HG02798 (cell line): ENCODE data around the gene TMEM121B.

Source experiments
- ATAC-seq: cut with Tn5 transposase; IDR thresholded peaks from one replicate; pipeline ENCODE4 v1.9.1; 2021; ENCODE audit warnings: mild to moderate bottlenecking; ENCODE audit not compliant: unreplicated experiment, poor library complexity

Gene TMEM121B

DNA sequence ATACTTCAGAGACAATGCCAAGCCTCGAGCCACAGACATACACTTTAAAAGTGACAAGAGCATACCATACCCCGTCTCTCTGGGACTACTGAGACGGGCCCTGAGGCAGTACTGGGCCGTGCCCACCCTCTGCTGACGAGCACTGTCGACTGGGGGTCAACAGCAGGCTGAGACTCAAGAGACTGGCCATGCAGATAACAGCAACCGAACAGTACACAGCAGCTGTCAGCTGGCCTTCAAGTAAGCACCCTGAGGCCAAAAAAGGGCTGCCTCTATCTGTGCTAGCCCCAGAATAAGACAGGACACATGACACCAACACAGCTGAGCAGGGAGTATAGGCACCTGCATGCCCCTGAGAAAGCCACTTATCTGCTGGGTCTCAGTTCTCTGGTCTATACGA lies 18.9 kb upstream of the TMEM121B start:
- ATAC-seq: no peak

DNA sequence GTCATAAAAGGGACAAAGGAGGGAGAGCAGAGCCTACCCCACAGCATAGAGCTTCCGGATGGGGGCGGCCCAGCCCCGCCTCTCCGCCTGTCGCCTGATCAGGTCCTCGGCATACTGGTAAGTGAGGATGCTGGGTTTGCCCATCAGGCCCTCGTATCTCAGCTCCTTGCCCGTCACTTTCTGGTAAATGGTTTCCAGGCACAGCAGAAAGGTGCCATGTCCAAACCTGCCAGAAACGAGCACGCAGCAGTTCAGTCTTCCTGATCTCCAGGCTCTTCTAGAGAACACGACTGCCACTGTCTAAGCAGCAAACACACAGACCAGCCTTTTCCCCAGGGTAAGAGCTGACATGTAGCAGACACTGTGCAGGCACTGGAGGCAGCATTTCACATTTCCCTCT lies 17.4 kb upstream of the TMEM121B start:
- ATAC-seq: no peak

DNA sequence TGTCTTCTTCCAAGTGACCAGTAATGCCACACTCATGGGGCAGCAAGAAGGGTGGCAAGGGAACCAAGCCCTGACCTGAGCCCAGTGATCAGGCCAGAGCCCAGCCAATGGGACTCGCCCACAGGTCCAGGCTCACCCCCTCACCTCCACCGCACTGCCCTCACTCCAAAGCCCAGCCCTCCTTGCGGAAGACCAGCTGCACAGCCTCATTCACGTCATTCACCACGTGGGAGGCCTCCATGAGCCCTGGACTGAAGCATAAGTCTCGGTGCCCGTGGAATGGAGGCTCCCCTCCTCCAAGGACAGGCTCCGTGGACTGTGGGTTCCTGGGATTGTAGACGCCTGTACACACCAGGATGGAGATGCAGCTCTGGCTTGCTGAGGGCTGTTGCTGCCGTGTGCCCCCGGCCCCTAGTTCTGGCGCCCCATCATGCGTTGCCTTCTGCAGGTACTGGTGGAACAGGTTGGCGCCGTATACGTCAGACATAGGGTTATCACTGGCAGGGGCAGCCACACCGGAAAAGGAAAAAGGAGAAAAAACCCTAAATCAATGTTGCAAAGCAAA lies 16.8 kb upstream of the TMEM121B start:
- ATAC-seq: no peak

DNA sequence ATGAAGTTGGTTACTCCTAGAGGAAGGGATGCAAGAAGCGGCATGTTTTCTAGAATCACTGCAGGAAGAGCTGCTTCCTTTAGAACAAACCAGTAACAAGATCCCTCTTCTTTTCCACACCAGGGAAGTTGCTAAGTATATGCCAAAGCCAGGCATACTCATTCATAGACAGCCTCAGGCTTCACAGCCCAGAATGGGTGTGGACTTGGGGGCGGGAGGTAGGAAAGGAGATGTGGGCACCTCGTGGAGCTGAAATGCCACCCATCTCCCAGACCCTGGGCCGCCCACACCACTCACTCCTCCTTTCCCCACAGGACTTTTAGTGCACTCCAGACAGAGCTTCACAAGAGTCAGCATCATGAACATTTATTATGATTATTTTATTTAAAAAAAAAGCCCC lies 16.0 kb upstream of the TMEM121B start:
- no peak for ATAC-seq

DNA sequence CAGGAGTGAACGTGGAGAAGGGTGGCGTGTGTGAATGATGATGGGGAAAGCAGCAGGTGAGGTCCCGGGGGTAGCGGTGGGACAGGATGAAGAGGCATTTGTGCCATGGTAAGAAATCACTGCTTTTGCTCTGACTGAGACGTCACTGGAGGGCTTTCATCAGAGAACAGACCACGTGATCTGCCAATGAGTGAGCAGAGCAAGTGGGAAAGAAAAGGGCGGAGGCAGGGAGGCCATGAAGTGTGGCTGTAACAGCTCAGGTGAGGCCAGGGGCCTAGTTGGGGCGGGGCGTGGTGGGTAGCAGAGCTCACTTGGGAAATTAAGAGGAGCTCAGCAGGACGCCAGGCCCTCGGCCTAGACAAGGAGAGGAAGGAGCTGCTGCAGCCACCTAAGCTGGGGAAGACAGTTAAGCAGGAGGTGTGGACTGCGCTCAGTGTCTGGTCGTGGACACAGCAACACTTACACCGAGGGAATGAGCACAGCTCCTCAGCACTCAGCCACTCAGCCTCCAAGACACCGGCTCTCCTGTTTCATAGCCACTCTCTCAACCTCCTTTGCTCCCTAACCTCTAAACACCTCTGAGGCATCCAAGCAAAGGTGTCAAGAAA lies 14.1 kb upstream of the TMEM121B start:
- no peak for ATAC-seq

DNA sequence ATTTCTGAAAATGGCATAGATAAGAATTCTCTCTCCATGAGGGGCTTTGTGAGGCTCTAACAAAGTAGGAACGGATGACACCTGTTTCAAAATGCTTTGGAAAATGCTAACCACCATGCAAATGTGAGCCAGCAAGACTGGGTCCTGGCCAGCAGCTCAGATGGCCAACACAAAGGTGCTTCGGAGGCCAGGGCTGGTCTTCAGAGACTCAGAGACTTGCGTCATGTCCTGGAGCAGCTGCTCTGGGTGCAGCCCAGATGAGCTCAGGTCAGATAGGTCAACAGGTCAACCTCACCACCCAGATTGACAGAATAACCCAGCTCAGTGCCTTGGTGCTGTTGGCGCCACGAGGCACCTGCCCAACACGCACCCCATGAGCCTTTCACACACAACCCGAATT lies 12.0 kb upstream of the TMEM121B start:
- no peak for ATAC-seq

DNA sequence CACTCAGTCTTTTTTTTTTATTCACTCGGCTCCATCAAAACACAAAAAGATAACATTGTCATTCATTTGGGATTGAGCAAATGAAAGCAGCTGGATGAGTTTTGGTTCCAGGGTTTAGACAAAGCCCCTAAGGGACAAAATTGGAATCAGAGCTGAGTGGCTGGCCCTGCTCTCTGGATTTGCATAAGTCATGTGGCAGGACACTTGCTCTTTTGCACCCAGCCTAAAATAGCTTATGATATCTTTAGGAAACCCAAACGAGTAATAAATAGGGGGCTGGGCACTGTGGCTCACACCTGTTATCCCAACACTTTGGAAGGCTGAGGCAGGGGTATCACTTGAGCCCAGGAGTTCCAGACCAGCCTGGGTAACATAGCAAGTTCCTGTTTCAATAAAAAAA lies 11.0 kb upstream of the TMEM121B start:
- no peak for ATAC-seq

DNA sequence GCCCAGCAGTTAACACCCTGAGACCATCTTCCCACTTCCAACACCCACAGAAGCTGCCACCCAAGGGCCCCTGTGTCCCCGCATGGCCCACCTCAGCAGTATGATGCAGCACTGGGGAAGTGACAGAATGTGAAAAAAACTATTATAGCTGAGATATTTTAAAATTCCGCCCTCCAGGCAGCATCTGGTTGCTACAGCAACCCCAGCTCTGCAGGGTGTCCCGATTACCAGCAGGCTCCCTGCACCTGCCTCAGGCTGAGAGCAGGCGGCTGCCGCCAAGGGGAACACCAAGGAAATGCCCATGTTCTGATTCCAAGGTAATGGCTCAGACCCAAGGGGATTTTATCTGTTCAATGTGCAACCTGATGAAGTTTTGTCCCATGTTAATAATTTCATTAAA lies 10.5 kb upstream of the TMEM121B start:
- ATAC-seq: no peak

DNA sequence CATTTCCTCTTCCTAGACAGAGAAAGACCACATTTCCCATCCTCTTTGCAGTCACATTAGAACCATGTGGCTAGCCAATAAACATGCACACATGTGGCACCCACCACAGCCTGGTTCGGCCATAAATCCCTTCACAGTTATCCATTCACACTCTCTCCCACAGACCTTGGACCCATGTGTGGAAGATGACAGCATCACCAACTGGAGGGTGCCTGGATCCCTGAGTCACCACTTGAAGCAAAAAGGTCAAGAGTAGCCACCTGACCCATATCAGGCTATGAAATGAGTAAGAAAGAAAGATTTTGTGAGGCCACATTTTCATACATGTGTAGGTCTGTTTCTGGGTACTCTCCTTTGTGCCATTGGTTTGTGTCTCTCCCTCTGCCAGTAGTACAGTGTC lies 9.0 kb upstream of the TMEM121B start:
- no peak for ATAC-seq

DNA sequence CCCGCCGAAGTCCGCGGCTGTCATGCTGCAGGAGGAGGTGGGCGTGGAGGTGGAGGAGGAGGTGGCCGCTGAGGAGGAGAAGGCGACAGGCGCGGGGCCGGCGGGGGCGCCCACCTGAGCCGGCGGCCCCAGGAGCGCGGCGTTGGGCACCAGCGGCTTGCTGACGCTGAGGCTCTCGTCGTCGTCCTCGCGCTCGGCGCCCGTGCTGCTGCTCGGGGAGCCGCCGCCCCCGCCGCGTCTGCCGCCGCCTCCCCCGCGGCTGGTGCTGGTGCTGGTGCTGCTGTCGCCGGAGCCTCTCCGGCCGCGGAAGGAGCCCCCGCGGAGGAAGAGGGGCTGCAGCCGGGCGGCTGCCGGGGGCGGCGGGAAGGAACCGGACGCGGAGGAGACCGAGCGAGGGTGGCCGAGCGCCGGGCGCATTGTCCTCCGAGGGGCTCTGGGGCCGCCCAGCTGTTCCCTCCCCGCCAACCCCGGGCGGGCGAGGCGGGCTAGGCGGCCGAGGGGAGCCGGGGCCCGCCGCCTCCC lies 388 bp downstream of the TMEM121B start:
- ATAC-seq: no peak

DNA sequence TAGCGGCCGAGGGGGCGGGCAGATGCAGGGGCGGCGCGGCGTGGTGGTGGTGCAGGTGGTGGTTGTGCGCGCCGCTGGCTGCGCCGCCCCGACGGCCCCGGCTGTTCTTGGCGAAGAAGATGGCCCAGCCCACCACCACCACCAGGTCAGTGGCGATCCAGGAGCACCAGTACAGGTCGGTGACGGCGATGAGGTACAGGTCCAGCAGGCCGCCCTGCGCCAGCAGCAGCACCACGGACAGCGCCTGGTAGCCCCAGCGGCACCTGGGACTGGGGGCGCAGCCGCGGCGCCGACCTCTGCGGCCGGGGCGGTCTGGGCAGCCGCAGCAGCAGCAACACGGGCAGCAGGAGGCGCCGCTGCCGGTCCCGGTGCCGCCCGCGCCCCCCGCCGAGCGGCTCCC lies 879 bp downstream of the TMEM121B start:
- peak; percentile 38 for ATAC-seq

DNA sequence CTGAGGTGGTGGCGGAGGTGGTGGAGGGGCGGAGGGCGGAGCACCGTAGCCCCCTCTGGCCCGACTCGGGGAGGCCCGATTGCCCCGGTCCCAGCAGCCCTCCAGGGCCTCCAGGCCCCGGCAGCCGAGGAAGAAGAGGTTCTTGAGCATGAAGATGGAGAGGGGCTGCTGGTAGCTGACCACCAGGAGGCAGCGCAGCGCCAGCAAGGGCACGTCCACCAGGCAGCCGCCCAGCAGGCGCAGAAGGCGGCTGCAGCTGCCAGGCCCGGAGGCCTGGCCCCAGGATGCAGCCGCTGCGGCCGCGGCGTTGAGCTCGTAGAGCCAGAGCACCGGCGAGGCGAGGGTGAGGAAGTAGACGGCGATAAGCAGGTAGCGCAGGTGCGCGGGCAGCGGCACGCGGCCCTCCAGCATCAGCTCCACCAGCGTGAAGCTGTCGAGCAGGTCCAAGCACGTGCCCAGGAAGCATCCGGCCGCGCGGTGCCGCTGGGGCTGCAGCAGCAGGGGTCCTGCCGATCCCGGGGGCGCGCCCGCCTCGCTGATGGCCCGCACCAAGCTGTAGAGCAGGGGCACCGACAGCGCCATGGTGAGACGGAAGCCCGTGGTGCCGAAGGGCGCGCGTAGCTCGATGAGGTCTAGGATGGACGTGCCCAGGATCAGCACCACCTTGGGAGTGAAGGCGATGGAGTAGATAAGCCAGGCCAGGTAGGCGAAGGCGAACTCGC lies 1.5 kb downstream of the TMEM121B start:
- ATAC-seq: no peak

DNA sequence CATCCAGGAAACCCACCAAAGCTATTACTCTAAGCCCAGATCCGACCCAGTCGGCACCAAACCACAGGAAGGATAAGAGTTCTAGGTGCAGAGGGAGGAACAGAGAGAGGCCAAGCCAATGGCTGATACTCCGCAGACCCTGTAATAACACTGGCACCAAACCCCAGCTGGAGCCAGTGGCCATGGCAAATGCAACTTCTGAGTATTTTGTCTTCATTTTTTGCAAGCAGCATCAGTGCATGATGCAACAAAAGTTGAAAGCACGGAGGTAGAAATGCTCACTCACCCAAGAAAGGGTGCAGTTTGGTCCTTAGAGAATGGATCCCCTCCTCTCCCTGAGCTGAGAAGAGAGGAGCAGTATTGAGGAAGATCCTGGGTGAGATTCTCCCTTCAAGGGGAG lies 2.8 kb downstream of the TMEM121B start:
- no peak for ATAC-seq

DNA sequence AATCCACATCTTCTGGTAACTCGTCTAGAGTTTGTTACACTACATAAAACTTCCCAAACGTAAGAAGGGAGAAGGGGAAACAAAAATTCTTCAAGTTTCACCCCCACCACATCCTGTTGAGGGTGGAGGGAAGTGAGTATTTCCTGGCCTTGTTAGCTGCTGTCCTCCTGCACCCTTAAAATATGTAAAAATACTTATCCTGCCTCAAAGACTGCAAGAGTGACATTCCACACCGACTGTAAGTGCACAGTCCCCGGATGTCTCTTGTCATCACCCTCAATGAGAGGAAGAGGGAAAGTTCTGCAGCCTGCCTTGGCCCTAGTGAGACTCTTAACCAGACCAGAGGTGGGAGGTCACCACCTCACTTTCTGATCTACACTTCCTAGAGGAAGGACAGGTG lies 3.3 kb downstream of the TMEM121B start:
- ATAC-seq: no peak

DNA sequence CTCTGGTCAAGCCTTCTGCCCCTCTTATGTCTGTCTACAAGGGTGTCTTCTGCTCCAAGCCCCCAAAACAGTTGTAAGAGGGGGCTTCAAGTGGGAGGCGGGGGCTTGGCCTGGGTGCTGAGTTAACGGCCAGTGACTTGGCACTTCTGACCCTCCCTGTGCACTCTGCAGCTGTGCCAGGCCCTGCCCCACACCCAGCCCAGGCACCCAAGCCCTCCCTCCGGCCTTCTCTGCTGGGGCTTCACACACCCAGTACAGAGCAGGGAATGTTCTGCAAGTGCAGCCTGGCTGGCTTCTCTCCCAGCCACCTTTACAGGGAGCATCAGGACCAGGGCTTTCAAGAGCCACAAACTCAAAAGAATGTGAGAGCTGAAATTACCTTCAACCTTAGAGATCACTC lies 3.8 kb downstream of the TMEM121B start:
- no peak for ATAC-seq

DNA sequence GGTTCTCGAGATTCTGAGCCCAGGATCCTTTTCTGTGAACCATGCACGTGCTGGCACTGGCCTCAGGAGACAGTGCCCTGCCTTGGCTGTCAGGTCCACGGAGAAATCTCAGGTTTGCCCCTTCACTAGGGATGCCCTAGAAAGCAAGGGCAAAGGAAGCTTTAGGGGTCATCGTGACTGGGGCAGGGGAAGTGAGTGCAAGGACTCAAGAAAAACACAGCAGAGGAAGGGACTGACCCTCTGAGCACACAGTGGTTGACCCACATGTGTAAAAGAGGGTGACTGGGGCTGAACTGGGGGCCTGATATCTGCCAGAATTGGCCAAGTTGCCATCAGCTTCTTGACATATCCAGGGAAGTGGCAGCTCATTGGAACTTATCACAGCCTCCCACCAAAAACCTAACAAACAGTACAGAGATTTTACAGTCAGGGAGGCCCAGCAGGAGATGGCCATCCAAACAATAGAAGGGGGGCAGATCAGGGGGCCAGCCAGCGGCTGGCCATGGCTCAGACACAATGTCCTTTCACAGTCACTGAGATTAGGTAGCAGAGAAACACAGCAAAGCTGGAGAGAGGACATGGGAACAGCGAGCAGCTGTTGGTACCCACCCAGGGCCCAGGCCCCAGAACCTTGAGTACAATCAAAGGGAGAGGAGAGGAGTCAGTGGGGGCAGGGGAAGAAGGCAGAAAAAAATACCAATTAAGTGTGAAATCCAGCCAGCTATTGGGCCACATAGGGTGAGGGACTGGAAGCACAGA lies 4.4 kb downstream of the TMEM121B start:
- no peak for ATAC-seq

DNA sequence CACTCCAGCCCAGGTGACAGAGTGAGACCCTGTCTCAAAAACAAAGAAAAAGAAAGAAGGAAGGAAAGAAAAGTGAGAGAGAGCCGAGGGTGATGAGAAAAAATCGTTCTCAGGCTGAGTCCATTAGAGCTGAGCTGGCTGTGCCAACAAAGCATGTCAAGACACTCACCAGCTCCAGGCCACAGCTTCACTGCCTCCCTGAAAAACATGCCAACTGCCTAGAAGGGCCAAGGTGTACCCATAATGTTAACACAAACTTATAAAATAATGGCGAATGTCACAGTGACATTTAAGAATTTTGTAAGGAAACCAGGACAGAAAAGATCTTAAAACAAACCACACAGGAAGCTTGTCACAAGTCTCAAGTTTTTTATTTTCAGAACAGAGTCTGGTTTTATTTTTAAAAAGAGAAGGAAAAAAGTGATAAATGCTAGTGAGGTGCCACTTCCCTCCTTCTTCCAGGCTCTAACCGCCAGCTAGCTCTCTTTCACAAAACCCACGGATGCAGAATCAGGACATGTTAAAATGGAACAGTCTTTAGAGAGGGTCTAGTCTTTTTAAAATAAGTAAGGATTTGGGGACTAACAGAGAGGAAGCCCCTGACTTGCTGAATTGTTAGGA lies 5.1 kb downstream of the TMEM121B start:
- ATAC-seq: no peak

DNA sequence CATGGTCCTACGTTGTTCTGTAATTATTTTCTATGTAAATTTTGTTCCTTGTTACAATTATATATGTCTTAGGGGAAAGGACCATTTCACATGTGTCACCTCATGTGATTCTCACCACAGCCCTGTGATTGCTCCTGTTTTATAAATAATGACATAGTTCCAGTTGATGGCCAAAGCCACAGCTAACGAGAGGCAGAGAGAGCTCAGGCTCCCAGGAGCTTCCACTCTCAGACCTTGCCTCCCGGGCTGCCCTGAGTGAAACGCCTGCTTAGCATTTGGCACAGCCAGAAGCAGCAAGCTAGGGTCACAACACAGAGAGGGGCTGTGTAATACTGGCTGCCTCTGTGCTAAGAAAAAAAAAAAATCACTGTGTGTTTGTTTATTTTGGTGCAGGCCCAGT lies 5.9 kb downstream of the TMEM121B start:
- no peak for ATAC-seq

DNA sequence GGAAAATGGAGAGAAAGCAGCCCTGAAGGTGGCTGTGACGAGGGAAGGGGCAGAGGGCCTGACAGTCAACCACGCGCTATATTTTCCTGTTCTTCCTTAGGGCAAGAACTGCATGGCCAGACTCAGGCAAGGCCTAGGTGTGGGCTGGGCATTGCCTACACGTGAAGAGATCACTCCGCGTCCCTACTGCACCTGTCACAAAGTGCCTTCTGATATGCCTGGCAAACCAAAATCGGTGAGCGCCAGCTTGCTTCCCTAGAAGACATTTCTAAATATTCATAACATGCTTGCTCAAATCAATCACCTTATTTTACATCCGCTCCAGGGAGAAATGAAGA lies 6.3 kb downstream of the TMEM121B start:
- no peak for ATAC-seq

DNA sequence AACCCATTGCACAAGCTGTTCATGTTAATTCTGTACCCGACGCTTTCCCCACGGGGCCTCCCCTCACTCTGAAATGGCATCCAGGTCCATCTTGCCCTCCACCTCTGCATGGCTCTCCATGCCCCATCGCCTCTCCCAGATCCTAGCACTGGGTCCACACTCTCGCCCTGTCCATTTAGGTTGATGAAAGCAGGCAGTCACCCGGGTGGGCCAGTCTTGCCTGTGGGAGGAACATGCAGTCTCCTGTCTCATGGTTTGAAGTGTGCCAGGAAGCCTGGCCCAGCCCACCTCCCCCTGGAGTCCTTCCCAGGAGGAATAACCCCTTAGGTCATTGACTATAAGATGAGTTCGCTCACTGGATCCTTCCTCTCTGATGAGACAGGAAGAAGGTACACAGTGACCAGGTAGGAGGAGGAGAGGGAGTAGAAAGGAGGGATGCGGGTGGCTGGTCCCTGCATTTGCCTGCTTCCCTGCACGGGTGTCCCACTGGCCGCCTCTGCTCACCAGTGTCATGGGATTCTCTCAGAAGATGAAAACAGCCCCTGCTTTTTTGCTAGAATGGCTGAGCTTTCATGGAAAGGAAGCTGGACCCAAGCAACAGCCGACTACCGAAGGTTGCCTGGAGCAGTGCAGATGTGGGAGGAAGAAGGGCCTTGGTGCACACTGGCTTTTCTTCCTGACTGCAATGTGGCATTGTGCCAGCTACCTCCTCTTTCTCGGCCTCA lies 6.8 kb downstream of the TMEM121B start:
- no peak for ATAC-seq
